ENCODE measurements around the gene RNF166. TPM values are rescaled to one million over a fixed set of nuclear protein-coding genes. Genes with fewer than 3 reads are reported as not detected.

Gene RNF166
- total RNA-seq, 1 donor from 2014 or later, result 31.3 TPM

GRCh38 chr16:88725609-88726407 is 19.6 kb upstream of the RNF166 start:
- Mint-ChIP-seq H3K9me3 (no peaks in the 10 kb centered on the region), H3K4me1 (no peaks in the 10 kb centered on the region), H3K27ac (ENCODE audit: unreplicated experiment) (no peak overlapping the region), H3K27me3 (ENCODE audit: low read depth) (no peaks in the 10 kb centered on the region), H3K36me3 (ENCODE audit: low read depth) (no peaks in the 10 kb centered on the region), H3K4me3 (no peak overlapping the region)
- TF ChIP-seq CTCF (conservative IDR thresholded peaks at IDR 0.05), result no peak
- DNase-seq (ENCODE audit: low read depth, low spot score), result no peak

- Mint-ChIP-seq H3K36me3 (ENCODE audit: low read depth) (no peaks in the 10 kb centered on the region), H3K27me3 (ENCODE audit: low read depth) (no peaks in the 10 kb centered on the region), H3K9me3 (no peaks in the 10 kb centered on the region)
Observed at GRCh38 chr16:88724855-88725555, 18.8 kb upstream of the RNF166 start.

GRCh38 chr16:88723911-88724310 is 17.7 kb upstream of the RNF166 start:
- DNase-seq (ENCODE audit: low read depth, low spot score), result no peak
- Mint-ChIP-seq H3K4me3 (no peak overlapping the region), H3K27ac (ENCODE audit: unreplicated experiment) (no peak overlapping the region), H3K27me3 (ENCODE audit: low read depth) (no peaks in the 10 kb centered on the region), H3K36me3 (ENCODE audit: low read depth) (no peaks in the 10 kb centered on the region), H3K9me3 (no peaks in the 10 kb centered on the region), H3K4me1 (no peaks in the 10 kb centered on the region)
- TF ChIP-seq CTCF (conservative IDR thresholded peaks at IDR 0.05), result no peak

More at GRCh38 chr16:88724855-88725555, 18.8 kb upstream of the RNF166 start:
- TF ChIP-seq CTCF (conservative IDR thresholded peaks at IDR 0.05), result no peak
- no peak for DNase-seq (ENCODE audit: low read depth, low spot score)
- Mint-ChIP-seq H3K4me3 (no peak overlapping the region), H3K27ac (ENCODE audit: unreplicated experiment) (no peak overlapping the region), H3K4me1 (no peaks in the 10 kb centered on the region)

- no peaks in the 10 kb centered on the region for H3K27me3 Mint-ChIP-seq (ENCODE audit: low read depth)
- TF ChIP-seq CTCF (conservative IDR thresholded peaks at IDR 0.05), result no peak
- H3K9me3 Mint-ChIP-seq, result no peaks in the 10 kb centered on the region
- no peak for DNase-seq (ENCODE audit: low read depth, low spot score)
- H3K27ac Mint-ChIP-seq (ENCODE audit: unreplicated experiment), result no peak overlapping the region
- no peaks in the 10 kb centered on the region for H3K4me1 Mint-ChIP-seq
- no peaks in the 10 kb centered on the region for H3K36me3 Mint-ChIP-seq (ENCODE audit: low read depth)
- no peak overlapping the region for H3K4me3 Mint-ChIP-seq
Observed at GRCh38 chr16:88723507-88723887, 17.3 kb upstream of the RNF166 start.

GRCh38 chr16:88722784-88723506 is 16.7 kb upstream of the RNF166 start:
- no peaks in the 10 kb centered on the region for H3K9me3 Mint-ChIP-seq
- no peak for DNase-seq (ENCODE audit: low read depth, low spot score)
- no peak for TF ChIP-seq CTCF (conservative IDR thresholded peaks at IDR 0.05)
- H3K27ac Mint-ChIP-seq (ENCODE audit: unreplicated experiment), result no peak overlapping the region
- H3K4me3 Mint-ChIP-seq, result no peak overlapping the region
- H3K4me1 Mint-ChIP-seq, result no peaks in the 10 kb centered on the region
- no peaks in the 10 kb centered on the region for H3K36me3 Mint-ChIP-seq (ENCODE audit: low read depth)
- no peaks in the 10 kb centered on the region for H3K27me3 Mint-ChIP-seq (ENCODE audit: low read depth)
